Left ventricle myocardium superior (tissue), 1 donor: Measurements from ENCODE around the gene APOL1. TPM values are rescaled to one million over a fixed set of nuclear protein-coding genes. Genes with fewer than 3 reads are reported as not detected.
"Not testable (repeated sequence)": the region's sequence is repeated elsewhere in the genome, so short reads cannot be mapped to it uniquely, and the experiment has no call there.

Experiments used
- ATAC-seq: fragments of 200-7000 bp; cut with Tn5 transposase; one replicate; pipeline ENCODE4 v1.9.1; 2020; ENCODE audit warnings: mild to moderate bottlenecking, moderate library complexity
- DNase-seq: peaks from one replicate; pipeline ENCODE4 v3.0.0-alpha.2; 2020
- intact Hi-C: fragments of 100-400 bp; cut with micrococcal nuclease; formaldehyde crosslinking; loops from one replicate; pipeline ENCODE4 v1.11.0; 2022
- total RNA-seq: library from RNA; stranded (reverse); fragmentation: NEBNext Ultra II Directional; extraction: Animal tissue kit (Norgen Biotek cat#: 25700); gene quantifications from one replicate; pipeline ENCODE4 v1.2.1, GENCODE V29; 2021
- donor health status: DM: no; HTN: yes; CAD: no; lungs with severe emphysema.

The APOL1 gene
- total RNA-seq, 1 donor from 2014 or later = 17.6 TPM

DNA sequence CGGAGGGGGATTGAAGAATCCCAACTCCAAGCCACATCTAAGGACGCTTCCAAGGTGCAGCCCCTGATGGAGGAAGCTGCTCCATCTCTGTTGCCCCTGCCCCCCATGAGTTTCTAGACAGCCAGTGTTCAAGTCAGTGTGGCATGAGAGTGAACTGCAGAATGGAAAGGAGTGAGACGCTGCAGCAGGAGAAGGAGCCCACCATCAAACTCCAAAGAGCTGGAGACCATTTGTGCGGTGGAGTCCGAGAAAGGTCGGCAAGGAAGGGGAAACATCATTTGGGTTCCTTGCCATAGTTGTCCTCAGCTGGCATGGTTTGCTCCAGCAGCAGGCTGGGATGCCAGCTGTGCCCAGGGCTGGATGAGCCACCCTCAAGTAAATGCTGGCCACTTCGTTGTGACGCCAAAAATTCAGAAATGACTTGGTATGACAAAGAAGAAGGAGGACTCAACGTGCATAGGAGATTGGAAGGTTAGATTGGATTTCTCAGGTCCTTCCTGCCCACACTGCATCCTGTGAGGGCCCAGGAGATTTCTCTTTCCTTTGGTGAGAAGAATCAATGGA is 30.0 kb upstream of the APOL1 start:
- intact Hi-C loops = no loop called here

DNA sequence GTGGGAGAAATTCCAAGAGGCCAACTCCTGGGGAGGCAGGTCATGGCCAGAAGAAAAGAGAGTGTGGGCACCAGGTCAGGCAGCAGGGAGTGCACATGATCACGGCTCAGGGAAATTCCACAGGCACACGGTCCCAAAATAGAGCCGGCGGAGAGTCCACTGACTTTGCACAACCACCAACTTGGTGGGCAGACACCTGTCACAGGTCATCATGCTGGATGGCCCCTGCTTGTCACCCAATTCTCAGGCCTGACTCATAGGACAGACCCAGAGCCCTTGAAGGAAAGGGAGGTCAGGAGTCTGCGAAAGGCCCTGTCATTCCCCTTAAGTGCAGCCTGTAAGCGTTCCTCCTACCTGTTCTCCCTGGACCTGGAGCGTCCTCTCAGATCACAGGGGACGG is 29.4 kb upstream of the APOL1 start:
- intact Hi-C loops = no loop called here
- DNase-seq = no peak

More for the DNA sequence above, 30.0 kb upstream of the APOL1 start:
- no peak for DNase-seq
- no peak for ATAC-seq

GRCh38 chr22:36224245-36224644 is 28.7 kb upstream of the APOL1 start:
- intact Hi-C loops = no loop called here
- DNase-seq = no peak
- no peak for ATAC-seq

More for the DNA sequence above, 29.4 kb upstream of the APOL1 start:
- peak; percentile 64 for ATAC-seq

GRCh38 chr22:36225333-36225922 is 27.5 kb upstream of the APOL1 start:
- ATAC-seq = no peak
- DNase-seq = no peak
- intact Hi-C loops = no loop called here

DNA sequence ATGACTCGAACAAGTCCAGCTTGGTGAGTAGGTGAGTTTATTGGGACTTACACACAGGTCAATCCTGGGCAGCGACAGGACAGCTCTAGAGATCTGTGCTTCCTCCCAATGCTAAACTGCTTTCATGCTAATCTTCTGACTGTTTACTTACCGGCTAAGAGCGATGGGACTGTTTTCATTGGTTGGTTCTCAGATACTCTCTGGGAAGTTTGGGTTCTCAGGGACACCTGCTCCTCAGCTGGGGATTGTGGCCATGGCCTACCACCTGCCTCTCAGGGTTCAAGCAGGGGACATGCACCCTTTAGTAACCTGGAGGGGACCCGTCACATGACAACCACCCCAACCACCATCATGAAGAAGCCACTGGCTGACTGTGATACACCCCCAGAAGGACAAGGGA is 26.7 kb upstream of the APOL1 start:
- no peak for ATAC-seq
- intact Hi-C loops = no loop called here

GRCh38 chr22:36227396-36227795 is 25.5 kb upstream of the APOL1 start:
- ATAC-seq (no peak), DNase-seq (no peak)
- intact Hi-C loops = no loop called here

More for the DNA sequence above, 26.7 kb upstream of the APOL1 start:
- no peak for DNase-seq

GRCh38 chr22:36227806-36228205 is 25.1 kb upstream of the APOL1 start:
- intact Hi-C loops = no loop called here
- DNase-seq (no peak), ATAC-seq (no peak)

- DNase-seq, intact Hi-C loops, ATAC-seq: not testable (repeated sequence)
These were observed 24.6 kb upstream of the APOL1 start for GRCh38 chr22:36228369-36228768.

GRCh38 chr22:36228944-36229343 is 24.0 kb upstream of the APOL1 start:
- intact Hi-C loops = no loop called here
- no peak for DNase-seq
- no peak for ATAC-seq

GRCh38 chr22:36229649-36230048 is 23.3 kb upstream of the APOL1 start:
- ATAC-seq, intact Hi-C loops, DNase-seq: not testable (repeated sequence)

DNA sequence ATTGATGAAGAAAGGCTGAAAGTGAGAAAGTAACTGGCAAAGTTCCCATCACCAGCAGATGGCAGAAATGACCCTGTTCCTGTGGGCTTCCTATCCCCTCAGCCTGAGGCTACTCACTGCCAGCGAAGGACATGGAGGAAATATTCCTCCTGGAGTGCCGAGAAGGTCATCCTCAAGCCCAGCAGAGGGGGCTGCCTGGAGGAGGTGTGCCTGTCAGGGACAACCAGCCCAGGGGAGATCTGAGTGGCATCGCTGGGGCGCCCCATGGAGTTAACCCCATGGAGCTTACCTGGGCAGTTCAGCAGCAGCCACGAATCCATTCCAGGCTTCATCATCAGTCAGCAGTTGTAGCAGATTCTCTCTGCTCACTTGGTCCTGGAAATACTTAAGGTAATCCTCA is 21.9 kb upstream of the APOL1 start:
- DNase-seq, ATAC-seq, intact Hi-C loops: not testable (repeated sequence)

- no peak for ATAC-seq
- intact Hi-C loops = no loop called here
- DNase-seq = no peak
These were observed 20.1 kb upstream of the APOL1 start for GRCh38 chr22:36232715-36233401.

- intact Hi-C loops = no loop called here
- no peak for DNase-seq
These were observed 19.1 kb upstream of the APOL1 start for GRCh38 chr22:36233796-36234195.

GRCh38 chr22:36234213-36234612 is 18.7 kb upstream of the APOL1 start:
- DNase-seq (no peak), ATAC-seq (no peak)
- intact Hi-C loops = no loop called here

More at GRCh38 chr22:36233796-36234195, 19.1 kb upstream of the APOL1 start:
- no peak for ATAC-seq

GRCh38 chr22:36234919-36235318 is 18.0 kb upstream of the APOL1 start:
- ATAC-seq (no peak), DNase-seq (no peak)
- intact Hi-C loops = no loop called here

DNA sequence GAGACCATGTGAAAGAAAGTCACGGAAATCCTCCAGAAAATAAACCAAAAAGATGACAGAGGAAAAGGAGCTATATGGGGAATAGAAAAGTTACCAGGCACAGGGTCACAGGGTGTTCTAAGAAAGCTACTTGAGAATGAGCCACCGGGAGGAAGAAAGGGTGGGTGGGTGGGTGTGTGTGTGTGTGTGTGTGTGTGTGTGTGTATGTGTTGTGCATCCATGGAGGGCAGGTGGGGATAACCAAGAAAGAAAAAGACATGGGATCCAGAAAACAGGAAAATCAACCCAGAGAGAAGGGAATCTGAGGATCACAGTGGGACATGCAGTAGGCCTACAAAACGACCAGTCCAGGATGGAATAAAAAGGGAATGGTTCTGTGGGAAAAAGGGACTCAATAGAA is 17.3 kb upstream of the APOL1 start:
- ATAC-seq = no peak
- intact Hi-C loops = no loop called here
- DNase-seq = no peak

DNA sequence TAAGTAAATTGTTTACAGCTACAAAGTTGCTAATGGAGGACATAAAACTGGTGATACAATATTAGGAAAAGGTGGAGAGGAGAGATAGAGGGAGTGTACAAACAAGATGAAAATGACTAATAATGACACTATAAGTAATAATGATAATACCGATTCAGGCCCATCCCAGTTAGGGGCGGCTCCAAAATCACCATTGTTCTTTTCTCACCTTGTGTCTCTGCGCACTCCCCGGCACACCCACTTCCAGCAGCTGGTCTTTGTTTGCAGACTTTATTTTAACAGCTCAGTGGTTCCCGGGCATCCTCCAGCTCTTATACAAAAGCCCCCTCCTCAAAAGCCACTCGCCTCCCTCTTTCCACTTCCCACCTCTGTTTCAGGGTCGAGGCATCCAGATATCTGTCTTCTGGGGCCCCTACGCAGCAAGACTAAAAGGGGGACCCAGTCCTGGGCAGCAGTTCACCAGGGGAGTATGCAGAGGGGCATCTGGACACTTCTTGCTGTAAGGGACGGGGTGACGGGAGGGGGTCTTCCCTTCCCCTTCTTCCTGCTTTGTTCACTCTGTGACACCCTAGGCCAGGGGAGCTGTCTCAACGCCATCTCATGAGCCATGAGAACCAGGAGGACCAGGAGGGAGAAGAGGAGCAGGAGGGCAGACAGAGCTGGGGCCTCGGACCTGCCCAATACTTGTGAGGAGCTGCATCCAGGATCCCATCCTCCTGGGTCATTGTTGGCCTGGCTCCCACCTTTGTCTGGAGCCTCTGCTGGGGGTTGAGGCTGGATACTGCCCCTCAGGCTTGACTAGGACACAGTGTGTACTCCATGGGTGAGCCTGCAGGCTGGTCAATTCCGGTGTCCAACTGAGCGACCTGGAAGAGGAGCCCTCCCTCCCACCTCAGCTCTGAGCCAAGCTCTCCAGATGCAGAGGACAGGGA is 16.3 kb upstream of the APOL1 start:
- intact Hi-C loops = no loop called here
- no peak for DNase-seq

GRCh38 chr22:36237462-36238372 is 15.2 kb upstream of the APOL1 start:
- intact Hi-C loops = no loop called here
- DNase-seq (no peak), ATAC-seq (peak; percentile 7)

More for the DNA sequence above, 16.3 kb upstream of the APOL1 start:
- no peak for ATAC-seq
